ENCODE data around the gene SGIP1.

- TF ChIP-seq IRF3 (IDR thresholded peaks at IDR 0.05; ENCODE audit: low read depth, low read length) = no peak
- TF ChIP-seq CTCF (IDR thresholded peaks at IDR 0.05) = no peak
- no peak for TF ChIP-seq YY1 (IDR thresholded peaks at IDR 0.05; ENCODE audit: low read depth)
- TF ChIP-seq GABPA (IDR thresholded peaks at IDR 0.05; ENCODE audit: low read depth) = no peak
- no peak for TF ChIP-seq RFX5 (IDR thresholded peaks at IDR 0.05; ENCODE audit: low read length)
- TF ChIP-seq, protein P1, sequence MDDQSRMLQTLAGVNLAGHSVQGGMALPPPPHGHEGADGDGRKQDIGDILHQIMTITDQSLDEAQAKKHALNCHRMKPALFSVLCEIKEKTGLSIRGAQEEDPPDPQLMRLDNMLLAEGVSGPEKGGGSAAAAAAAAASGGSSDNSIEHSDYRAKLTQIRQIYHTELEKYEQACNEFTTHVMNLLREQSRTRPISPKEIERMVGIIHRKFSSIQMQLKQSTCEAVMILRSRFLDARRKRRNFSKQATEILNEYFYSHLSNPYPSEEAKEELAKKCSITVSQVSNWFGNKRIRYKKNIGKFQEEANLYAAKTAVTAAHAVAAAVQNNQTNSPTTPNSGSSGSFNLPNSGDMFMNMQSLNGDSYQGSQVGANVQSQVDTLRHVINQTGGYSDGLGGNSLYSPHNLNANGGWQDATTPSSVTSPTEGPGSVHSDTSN (IDR thresholded peaks at IDR 0.05) = no peak
These were observed 66.2 kb downstream of the SGIP1 start for GRCh38 chr1:66599899-66600737.

Measured in SK-N-SH (cell line).